ENCODE results near the gene FBXO42.

GRCh38 chr1:16262067-16262466, 90.2 kb downstream of the FBXO42 start:
- TF ChIP-seq CTCF (IDR thresholded peaks at IDR 0.05; ENCODE audit: low read depth, low read length, missing input control): no peak
- TF ChIP-seq MAX (IDR thresholded peaks at IDR 0.05): no peak
- no peak for TF ChIP-seq SP1 (IDR thresholded peaks at IDR 0.05)
- TF ChIP-seq, protein P1, sequence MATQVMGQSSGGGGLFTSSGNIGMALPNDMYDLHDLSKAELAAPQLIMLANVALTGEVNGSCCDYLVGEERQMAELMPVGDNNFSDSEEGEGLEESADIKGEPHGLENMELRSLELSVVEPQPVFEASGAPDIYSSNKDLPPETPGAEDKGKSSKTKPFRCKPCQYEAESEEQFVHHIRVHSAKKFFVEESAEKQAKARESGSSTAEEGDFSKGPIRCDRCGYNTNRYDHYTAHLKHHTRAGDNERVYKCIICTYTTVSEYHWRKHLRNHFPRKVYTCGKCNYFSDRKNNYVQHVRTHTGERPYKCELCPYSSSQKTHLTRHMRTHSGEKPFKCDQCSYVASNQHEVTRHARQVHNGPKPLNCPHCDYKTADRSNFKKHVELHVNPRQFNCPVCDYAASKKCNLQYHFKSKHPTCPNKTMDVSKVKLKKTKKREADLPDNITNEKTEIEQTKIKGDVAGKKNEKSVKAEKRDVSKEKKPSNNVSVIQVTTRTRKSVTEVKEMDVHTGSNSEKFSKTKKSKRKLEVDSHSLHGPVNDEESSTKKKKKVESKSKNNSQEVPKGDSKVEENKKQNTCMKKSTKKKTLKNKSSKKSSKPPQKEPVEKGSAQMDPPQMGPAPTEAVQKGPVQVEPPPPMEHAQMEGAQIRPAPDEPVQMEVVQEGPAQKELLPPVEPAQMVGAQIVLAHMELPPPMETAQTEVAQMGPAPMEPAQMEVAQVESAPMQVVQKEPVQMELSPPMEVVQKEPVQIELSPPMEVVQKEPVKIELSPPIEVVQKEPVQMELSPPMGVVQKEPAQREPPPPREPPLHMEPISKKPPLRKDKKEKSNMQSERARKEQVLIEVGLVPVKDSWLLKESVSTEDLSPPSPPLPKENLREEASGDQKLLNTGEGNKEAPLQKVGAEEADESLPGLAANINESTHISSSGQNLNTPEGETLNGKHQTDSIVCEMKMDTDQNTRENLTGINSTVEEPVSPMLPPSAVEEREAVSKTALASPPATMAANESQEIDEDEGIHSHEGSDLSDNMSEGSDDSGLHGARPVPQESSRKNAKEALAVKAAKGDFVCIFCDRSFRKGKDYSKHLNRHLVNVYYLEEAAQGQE (IDR thresholded peaks at IDR 0.05): no peak
- no peak for TF ChIP-seq RAD21 (IDR thresholded peaks at IDR 0.05)
- no peak for TF ChIP-seq JUND (IDR thresholded peaks at IDR 0.05)
- no peak for TF ChIP-seq TAF1 (conservative IDR thresholded peaks at IDR 0.05)
- TF ChIP-seq GABPA (IDR thresholded peaks at IDR 0.05 in 1 of 2, conservative IDR thresholded peaks at IDR 0.05 in 1 of 2): no peak
- no peak for TF ChIP-seq FOXA1 (IDR thresholded peaks at IDR 0.05)
